GM21786 (cell line): ENCODE measurements around the gene MAML2.

Experiments
- ATAC-seq: cut with Tn5 transposase; IDR thresholded peaks from one replicate; pipeline ENCODE4 v1.9.1; 2021; ENCODE audit not compliant: unreplicated experiment

MAML2 gene

DNA sequence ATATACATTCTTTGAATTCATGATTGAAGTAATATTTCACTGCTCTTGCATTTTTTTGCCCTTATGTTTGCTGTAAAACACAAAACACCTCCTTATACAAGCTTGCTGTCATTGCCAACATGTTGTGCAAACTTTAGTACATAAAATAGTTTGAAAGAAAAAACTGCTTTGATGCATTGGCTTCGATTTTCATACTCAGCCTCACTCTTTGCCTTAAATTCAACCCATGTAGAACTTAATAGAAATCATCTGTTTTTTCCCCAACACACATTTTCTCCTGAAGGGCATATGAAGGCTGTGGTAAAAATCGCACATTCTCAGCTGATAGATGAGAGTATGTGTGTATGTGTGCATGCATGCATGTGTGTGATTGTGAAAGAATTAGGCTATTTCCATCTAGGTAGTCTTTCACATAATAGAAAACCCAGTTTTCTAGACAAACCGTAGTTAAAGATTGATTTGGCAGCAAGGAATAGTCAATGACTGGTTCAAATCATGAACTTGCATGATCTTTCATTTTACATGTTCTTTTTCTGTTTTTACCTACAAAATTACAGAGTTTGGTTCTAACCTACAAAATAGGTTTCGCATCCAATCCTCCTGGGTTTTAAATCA is 346.3 kb downstream of the MAML2 start:
- ATAC-seq: no peak

DNA sequence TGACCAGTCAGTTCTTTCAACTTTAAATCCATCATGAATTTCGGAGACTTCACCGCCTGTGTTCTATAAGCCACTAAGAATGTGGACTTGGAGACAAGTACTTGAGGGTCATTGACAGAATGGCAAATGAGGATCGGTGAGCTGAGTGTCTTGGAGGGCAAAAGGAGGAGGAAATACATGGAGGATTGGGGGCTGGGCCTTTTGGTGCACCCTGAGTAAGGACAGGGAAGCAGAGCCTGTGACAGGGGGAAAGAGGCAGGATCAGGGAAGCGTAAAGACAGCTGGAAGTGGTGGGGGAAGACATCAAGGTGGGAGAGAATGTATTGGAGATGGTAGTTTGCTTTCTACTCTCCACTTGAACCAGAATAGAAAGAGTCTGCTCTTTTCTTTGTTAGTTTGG is 348.7 kb downstream of the MAML2 start:
- no peak for ATAC-seq

DNA sequence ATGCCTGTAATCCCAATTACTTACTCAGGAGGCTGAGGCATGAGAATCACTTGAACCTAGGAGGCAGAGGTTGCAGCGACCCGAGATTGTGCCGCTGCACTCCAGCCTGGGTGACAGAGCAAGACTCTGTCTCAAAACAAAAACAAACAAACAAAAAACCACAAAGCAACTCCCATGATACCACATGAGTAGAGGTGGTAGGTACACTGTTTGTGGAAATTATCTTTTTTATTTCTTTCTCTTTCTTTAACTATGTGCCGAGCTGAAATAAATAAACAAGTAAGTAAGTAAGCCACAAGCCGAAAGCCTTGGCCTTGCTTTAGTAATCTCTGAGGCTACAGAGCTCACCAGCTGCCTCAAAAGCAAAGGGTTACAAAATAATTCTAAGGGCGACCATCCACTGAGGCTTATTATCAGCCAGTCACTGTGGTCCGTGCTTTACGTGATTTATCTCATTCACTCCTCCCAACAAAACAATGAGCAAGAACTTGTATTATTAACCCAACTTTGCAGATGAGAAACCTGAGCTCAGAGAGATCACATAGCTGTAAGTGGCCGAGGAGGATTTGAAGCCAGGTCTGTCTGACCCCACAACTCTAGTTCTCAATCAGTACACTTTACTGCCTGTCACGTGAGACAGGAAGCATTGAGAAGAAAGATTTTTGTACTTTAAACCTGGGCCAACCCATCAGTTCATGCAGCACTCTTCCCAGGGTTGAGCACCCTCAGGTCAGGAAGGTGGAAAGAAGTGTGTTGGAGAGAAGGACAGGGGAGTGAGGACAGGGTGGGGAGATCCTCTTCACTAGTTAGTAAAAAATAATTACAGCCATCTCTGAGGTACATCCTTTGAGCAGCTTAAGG is 349.3 kb downstream of the MAML2 start:
- no peak for ATAC-seq

DNA sequence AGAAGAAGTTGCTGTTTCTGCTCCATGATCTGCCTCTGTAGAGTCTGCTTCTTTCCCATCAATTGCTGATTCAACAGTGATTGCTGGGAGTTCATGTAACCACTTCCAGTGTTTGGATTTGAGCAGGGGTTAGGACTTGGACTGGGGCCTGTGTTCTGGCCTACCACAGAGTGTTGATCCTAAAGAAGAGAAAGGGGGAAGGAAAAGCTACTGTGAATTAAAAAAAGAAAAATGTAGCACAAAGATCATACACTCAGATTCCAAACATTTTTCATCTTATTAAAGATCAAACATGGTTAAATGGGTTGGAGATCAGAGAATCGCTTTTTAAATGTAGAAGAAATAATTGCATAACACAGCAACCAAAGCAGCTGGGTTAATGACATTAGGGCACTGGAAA is 351.4 kb downstream of the MAML2 start:
- ATAC-seq: no peak

DNA sequence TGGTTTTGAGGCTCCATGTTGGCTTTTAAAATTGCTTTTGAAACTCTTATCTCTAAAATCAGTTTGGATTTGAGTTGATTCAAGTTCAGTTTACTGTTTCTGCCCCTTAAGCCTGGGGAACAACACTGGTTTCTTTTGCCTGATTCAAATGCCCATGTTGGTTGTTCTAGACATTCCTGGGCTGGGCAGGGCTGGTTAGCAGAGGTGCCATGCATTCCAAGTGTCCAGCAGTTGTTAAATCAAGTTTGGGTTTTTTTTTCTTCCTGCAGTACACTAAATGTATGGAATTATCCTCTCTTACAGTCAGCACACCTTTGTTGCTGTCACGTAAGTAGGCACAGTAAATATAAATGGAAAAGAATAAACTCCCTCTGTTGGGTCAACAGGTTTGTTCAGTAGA is 351.9 kb downstream of the MAML2 start:
- ATAC-seq: no peak

DNA sequence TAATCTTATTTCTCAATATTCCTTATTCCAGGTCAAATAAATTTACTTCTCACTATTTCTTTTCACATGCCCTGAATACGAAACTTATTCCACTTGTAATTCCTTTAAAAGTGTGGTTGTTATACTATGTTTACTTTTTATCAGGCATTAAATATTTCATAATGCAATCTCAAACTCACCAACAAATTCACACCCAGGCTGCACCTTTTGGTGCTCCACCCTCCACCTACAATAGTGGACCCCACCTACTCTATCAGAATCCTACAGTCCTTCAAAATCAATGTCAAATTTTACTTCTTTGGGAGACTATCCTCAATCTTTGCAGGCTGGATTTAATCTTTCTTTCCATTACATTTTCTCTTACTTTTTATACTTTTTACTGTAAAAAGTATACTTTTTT is 353.2 kb downstream of the MAML2 start:
- no peak for ATAC-seq

DNA sequence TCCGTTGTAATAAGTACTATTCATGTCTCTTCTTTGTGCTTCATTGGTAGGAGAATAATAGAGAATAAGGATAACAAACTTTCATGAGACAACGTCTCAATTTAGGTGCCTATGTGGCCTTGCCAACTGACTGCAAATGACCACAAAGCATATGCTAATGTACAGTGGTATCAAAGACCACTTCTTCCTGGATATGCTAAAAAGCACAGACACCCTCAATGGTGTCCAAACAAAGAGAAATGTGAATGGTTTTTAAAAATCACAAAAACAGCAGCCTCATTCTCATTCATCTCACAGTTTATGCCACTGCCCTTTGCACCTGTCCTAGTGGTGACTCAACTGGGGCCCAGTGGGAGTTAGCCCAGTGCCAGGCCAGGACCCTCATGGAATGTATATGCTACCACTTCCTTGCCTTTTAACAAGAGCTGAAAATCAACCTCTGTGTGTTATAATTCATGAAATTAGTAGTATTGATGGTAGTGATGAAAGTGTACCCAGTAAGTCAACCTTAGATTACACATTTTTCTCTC is 353.9 kb downstream of the MAML2 start:
- no peak for ATAC-seq

DNA sequence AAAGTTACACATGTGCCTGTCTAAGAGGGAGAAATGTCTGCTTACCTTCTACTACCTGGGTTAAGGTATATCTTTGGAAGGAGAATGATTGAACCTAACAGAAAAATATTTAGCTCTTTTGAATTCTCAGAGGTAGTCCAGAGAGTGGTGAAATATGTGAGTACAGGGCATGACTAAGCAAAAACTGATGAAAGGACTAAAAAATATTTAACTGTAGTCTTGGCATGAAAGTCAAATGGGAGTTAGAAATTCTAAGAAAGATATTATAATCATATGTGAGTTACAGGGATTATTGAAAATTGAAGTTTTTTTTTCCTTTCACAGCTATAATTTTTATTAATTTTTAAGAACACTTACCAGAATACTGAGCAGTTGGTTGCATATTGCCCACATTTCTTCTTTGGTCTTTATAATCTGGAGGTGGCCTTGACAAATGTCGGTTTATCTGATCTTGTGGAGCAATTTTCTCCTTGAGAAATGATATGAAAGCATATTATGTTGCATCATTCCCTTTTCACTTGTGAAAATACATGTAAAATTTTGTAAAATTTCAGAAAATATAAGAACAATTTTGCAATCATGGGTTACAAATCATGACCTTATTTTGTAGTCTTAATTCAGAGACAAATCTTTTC is 357.7 kb downstream of the MAML2 start:
- ATAC-seq: no peak

DNA sequence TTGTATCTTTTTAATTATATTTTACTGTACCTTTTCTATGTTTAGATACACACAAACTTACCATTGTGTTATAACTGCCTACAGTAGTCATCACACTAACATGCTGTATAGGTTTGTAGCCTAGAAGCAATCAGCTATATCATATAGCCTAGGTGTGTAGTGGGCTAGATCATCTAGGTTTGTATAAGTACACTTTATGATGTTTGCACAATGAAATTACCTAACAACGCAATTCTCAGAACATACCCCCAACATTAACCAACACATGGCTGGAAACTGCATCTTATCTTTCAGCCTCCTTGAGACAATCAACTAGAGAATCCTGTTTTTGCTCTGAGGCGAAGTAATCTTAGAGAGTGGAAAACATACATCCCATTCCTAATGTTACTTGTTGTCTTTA is 358.9 kb downstream of the MAML2 start:
- ATAC-seq: no peak

DNA sequence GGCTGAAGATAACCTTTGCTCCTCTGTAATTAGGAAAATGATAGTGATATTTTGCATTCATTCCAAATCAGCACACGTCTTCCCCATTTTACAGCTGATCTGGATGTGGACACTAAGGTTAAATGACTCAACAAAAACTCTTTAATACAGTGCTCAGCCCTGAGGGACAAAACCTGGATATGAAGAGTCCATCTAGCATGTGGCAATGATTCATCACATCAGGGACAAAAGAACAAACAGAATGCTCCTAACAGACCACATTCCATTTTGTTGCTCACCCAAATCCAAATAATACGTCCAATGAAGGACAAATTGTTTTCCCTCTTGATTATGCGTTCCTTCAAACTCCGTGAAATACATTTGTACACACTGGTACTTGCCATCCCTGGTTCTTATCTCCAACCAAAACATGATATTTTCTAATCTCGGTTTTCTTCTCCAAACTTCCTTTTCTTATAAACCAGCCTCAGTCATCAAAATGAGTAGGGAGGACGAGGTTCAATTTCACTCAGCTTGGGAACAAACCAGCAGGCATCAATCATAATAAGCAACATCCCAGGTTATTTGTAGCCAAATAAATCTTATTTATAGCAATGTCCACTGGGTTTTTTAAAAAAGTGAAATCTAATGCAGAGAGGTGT is 365.3 kb downstream of the MAML2 start:
- ATAC-seq: no peak

DNA sequence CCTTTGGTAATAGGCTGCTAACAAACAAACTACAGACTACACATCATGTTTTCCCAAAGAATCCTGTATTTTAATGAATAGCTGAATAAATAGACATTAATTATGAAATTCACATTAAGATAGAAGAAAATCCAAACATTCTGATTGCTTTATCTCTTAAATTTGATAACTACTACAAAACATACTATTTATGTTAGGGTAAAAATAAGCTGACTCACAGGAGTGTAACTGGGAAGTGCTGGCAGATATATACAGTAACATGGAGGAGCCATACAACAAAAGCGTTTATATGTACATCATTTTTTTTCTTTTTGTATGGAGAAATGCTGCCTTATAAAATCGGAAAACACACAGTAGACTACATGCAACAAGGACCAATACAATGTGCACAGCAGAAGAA is 366.4 kb downstream of the MAML2 start:
- no peak for ATAC-seq

DNA sequence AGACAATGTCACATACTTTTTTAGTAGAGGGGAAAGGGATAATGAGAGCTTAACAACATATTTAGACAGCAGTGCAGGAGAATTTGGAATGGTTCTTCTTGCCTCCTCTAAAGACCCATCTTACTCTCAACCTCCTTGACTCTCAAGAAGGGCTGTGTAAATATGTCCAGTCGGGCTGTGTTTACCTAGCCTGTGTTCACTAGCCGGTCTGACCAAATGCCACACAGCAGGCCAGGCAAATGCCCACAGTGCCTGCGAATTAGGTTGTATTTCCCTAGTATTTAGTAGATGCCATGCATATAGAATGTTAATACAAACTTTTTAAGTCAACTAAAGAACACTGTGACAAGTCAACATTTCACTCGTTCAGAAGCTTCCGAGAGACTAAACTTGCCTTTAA is 367.7 kb downstream of the MAML2 start:
- no peak for ATAC-seq

DNA sequence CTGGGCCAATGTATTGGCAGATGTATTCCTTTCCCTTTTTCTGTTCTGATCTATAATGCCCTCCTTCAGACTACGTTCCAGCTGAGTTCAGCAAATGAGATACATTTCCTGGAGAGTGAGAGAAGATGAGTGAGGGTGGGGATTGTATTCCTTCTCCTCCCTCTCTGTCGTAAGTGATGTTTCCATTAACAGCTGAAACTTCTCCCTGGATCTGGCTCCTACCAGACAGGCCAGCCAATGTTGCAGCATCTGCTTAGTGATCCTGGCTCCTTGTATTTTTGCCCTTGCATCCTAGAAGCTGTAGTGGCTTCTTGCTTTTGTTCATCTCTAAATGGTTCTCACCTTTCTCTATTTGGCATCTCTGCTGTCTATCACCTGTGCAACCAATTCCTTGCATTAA is 370.9 kb downstream of the MAML2 start:
- ATAC-seq: no peak

DNA sequence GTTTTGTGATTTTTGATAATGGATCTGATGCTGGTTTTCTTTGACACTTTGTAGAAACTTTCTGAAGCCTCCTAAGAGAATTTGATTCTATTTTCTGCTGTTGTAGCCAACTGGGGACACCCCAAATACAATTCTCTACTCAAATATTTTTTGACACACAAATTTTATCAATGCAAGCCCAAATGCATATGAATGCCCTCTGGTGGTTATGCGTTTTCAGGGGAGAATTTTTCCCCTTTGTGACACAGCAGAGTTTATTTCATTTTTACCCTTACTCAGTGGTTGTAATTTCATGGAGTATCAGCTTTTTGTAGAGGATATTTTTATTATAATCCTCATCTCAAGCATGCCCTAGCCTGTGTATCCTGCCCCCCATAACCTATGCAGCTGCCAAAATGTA is 374.4 kb downstream of the MAML2 start:
- no peak for ATAC-seq

DNA sequence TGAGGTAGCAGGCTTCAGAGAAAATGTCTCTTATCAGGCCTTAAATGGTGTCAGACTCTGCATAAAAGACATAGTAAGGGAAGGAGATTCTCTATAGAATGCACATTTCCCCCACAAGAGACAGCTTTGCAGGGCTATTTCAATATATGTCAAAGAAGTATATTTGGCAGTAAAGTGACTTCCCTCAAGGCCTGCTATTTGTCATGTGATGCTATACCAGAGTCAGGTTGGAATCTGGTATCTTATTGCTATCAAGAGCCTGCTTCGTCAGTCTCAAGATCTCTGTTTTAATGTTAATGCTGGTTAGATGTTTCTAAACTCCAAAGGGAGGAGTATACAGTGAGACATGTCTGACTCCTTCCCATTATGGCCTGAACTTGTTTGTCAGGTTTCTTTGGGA is 378.7 kb downstream of the MAML2 start:
- no peak for ATAC-seq

DNA sequence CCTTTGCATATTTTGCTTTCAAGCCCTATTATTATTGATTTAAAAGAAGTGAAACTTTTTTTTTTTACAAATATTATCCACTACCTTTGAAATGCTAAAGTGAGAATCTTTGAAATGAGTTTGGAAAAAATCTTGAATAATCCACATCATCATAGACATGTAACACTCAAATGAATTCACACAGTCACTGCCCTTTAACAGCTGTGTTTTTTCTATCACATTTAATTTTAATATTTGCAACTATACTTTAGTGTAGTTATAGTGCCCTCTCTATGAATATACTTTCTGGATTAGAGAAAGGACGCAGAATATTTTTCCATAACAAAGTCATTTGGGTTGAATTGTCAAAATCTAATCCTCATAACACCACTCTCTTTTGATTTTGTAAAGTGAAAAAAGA is 381.2 kb downstream of the MAML2 start:
- no peak for ATAC-seq

DNA sequence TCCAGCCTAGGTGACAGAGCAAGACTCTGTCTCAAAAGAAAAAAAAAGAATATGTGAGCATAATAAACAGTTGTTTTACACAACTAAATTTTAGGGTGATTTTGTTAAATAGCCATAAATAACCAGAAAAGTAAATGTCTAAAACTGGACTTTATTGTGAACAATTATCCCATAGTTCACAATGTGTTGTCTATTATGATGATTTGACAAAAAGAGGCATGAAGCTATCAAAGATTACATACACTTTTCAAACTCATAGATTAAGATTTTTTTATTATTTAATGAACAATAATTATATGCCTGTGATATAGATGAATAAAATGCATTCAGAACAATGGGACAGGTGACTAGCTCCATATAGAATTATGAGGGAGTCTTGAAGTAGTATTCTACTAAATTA is 392.1 kb downstream of the MAML2 start:
- ATAC-seq: no peak

DNA sequence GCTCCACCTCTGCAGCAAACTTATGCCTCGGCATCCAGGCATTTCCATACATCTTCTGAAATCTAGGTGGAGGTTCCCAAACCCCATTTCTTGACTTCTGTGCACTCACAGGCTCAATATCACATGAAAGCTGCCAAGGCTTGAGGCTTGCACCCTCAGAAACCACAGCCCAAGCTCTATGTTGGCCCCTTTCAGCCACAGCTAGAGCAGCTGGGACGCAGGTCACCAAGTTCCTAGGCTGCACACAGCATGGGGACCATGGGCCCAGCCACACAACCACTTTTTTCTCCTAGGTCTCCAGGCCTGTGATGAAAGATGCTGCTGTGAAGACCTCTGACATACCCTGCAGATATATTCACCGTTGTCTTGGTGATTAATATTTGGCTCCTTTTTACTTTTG is 394.4 kb downstream of the MAML2 start:
- no peak for ATAC-seq

DNA sequence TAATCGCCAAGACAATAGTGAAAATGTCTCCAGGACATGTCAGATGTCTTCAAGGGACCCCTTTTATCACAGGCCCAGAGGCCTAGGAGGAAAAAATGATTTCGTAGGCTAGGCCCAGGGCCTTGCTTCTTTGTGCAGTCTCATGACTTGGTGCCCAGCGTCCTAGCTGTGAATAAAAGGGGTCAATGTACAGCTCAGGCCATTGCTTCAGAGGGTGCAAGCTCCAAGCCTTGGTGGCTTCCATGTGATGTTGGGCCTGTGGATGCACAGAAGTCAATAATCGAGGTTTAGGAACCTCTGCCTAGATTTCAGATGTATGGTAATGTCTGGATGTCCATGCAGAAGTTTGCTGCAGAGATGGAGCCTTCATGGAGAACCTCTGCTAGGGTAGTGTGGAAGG is 398.4 kb downstream of the MAML2 start:
- ATAC-seq: no peak

DNA sequence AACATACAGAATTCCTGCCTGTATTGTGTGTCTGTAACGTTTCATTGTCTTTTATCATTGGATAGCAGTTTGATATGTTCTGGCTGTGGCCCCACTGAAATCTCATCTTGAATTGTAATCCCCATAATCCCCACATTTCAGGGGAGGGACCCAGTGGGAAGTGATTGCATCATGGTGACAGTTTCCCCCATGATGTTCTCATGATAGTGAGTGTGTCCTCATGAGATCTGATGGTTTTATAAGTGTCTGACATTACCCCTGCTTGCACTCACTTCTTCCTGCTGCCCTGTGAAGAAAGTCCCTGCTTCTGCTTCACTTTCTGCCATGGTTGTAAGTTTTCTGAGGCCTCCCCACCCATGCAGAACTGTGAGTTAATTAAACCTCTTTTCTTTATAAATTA is 399.4 kb downstream of the MAML2 start:
- ATAC-seq: no peak

DNA sequence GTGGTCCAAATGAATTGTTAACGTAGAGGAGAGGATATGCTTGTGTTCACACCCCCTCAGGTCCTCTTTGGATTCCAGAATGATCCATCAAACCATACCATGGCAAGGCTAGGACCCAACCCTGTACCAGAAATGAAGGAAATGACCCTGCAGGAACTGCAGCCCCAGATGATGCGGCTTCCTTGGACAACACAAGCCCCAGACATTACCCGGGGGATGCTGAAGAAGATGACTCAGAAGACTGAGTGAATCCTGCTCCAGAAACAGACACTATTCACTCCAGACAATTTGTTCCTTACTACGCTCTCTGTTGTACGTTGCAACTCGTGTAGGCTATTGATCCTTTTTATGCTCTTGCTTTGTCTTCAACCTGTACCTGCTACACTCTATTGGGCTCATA is 403.9 kb downstream of the MAML2 start:
- ATAC-seq: no peak

DNA sequence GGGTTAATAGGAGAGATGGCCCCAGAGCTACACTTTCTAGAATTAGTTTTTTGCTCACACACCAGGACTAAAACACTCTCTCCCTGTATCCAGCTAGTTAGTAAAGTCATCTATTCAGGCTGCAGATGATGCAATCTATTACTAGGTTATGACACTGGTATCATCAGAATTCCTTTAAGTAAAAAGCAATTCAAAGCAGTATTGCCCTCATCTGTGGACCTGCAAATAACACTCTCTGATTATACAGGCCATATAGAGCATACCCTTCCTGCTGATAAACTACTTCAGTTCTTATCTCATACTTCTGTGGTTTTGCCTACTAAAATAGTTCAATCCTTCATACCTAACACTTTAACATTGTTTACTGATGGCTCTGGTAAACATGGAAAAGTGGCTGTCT is 405.6 kb downstream of the MAML2 start:
- ATAC-seq: no peak
